Measurements from ENCODE around the gene PBX1.

The PBX1 gene

DNA sequence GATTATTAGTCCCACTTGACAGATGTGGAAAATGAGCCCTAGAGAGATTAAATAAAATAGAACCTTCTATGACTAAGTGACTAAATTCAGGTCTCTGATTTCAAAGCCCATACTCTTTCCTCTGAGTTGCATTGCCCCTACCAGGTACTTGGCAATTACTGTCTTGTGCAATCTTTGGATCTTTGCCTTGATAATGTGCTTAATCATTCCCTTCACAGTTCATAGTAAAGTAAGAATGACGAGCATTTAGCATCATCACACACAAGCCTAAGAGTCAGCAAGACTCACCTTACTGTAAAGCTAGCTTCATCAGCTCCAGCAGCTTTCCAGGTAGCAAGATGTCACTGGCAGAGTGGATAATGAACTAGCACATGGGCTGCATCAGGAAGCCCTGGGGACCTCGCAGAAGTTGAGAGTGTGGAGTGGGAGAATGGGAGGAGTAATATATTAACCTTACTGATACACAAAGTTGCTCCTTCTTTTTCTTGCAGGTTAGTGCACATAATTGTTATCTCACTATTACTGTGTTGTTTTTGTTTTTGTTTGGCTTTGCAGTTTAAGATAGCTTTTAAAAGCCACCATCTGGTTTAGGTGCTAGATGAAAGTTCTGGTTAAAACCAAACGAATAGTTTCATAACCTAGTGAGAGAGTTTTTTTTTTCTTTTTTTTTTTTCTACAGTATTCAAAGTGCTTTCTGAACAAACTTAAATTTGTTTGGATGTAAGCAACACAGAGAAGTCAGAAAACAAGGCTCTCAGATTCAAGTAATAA is 71.8 kb downstream of the PBX1 start:
- Mint-ChIP-seq H3K9me3 (no peaks in the 10 kb centered on the region), H3K4me1 (no peaks in the 10 kb centered on the region), H3K36me3 (ENCODE audit: low read depth) (no peaks in the 10 kb centered on the region), H3K4me3 (no peak overlapping the region), H3K27ac (no peak overlapping the region), H3K27me3 (peaks cover 2% of the 10 kb centered on the region)
- DNase-seq (no peak), ATAC-seq (no peak)

DNA sequence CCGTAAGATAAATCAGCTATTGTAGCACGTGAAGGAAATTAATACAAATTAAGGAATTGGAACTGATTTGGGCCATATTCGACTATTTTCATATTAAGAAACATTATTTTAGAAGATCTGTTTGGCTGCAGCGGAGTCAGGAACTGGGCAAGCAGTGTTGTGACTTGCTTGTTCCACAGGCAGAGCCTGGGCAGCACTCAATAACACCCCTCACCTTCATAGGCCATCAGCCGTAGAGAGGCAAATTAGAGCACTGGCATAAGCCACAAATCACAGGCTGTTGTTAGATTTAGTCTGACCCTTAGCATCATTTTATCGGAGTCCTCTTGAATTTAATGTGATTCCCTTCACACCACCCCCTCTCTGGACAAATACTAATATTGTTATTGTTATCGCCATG is 72.8 kb downstream of the PBX1 start:
- Mint-ChIP-seq H3K27me3 (peaks cover 2% of the 10 kb centered on the region), H3K4me3 (no peak overlapping the region), H3K9me3 (no peaks in the 10 kb centered on the region), H3K27ac (no peak overlapping the region), H3K36me3 (ENCODE audit: low read depth) (no peaks in the 10 kb centered on the region), H3K4me1 (no peaks in the 10 kb centered on the region)
- ATAC-seq (no peak), DNase-seq (no peak)

DNA sequence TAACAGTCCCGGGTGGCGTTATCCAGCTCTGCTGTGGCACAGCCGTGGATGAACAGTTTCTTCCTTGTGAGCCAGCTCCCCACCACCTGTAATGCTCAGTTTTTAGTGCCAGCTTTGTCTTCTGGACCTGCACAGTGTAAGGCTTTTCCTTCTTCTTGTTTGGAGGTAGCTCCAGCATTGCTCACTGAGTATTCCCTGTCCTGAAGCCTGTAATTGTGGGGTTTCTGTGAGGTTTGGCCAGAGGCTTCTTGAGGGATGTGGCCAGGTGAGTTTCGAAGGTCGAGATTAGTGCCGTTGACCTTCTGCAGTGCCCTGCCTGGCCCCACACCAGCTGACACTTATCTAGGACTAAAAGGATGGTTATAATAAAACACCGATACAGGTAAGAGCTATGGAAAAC is 75.0 kb downstream of the PBX1 start:
- Mint-ChIP-seq H3K4me3 (no peak overlapping the region), H3K27me3 (no peaks in the 10 kb centered on the region), H3K9me3 (no peaks in the 10 kb centered on the region), H3K36me3 (ENCODE audit: low read depth) (no peaks in the 10 kb centered on the region), H3K4me1 (no peaks in the 10 kb centered on the region), H3K27ac (no peak overlapping the region)
- DNase-seq (no peak), ATAC-seq (no peak)

DNA sequence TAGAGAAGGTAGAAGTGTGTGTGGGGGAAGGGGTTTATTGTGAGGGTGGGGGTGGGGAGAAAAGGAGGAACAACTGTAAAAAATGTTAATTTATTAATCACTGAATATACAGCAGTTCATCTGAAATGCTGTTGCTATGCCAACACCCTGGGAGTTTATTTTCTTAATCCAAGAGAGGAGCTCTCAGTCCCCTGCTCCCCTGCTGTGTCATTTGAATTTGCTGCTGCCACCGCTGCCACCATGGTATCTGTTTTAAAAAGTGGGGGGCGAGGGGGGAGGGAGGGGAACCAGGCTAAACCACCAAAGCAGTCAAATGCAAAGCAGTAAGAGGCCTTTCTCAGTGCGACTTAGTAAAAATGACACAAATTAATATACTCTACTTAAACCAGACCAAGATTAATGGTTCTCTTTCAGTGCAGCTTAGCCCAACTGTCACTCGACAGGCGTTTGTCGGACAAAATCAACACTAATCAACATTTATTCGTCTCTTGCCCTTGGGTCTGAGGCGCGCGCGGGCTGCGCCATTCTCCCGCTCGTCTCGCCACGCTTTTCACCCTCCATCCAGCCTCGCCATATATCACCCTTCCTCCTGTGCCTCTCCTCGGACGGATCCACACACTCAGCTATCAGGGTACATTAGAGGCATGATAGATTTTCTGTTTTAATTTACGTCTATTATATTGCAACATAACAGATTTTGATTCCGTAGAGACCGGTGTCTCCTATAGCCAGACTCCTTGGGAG is 76.2 kb downstream of the PBX1 start:
- Mint-ChIP-seq H3K27ac (no peak overlapping the region), H3K9me3 (no peaks in the 10 kb centered on the region), H3K27me3 (no peaks in the 10 kb centered on the region), H3K4me1 (no peaks in the 10 kb centered on the region), H3K4me3 (no peak overlapping the region), H3K36me3 (ENCODE audit: low read depth) (no peaks in the 10 kb centered on the region)
- ATAC-seq (no peak), DNase-seq (no peak)

DNA sequence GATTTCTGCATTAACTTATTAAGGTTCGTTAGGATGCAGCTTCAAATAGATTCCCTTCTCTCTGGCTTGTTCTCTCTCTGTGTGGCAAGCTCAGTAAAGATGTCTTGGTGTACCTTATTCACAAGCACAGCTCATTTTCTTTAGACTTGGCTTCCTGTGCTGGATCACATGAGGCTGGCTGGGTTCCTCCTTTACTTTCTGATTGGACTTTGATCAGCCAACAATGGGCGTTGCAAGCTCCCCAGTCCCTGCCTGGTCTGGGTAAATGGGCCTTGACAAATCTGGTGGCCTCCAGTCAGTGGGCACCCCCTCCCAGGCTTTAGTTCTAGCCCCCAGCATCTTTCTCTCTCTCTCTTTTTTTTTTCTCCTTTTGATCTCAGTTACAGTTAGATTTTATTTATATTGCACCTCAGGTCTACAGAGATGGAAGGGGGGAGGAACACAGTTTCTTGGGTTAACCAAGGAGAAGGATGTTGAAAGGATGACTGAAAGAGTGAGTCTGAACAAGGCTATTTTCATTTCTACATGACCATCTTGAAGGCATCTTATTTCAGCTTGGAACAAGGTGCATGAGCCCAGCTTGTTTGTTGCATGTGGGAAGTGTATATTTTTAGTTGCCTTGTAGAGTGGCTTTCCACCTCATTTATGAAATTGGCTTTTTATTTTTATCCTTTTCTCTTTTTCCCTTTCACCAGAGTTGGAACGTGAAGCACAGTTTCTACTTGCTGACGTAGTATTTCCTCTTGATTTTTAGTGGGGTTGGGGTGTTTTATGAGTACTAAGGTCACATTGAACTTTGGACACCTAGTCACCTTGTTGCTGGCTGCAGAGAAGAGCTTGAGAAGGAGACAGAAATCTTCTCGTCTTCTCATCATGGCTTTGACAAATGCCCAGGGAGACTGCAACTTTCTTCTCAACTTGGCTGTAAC is 77.1 kb downstream of the PBX1 start:
- Mint-ChIP-seq H3K27ac (no peak overlapping the region), H3K9me3 (no peaks in the 10 kb centered on the region), H3K4me1 (no peaks in the 10 kb centered on the region), H3K27me3 (no peaks in the 10 kb centered on the region), H3K4me3 (no peak overlapping the region), H3K36me3 (ENCODE audit: low read depth) (no peaks in the 10 kb centered on the region)
- ATAC-seq: no peak
- DNase-seq: no peak

DNA sequence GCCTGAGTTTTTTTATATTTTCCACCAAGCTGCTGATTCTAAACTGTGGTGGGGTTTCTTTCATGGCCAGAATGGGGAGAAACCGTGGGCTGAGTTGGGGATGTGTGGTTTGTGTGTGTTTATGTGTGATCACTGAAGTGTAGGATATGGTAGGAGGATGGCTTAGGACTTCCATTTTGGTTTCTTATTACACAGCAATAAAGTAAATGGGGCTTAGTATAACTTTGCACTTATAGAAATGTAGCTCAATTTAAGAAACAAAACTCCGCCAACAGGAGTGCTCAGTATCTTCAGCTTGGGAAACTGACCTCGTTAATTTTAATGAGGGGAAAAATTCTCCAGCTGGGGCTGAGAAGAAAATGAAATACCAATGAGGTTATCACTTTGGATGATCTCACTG is 77.8 kb downstream of the PBX1 start:
- Mint-ChIP-seq H3K27me3 (no peaks in the 10 kb centered on the region), H3K27ac (no peak overlapping the region), H3K4me3 (no peak overlapping the region), H3K4me1 (no peaks in the 10 kb centered on the region), H3K9me3 (no peaks in the 10 kb centered on the region), H3K36me3 (ENCODE audit: low read depth) (no peaks in the 10 kb centered on the region)
- ATAC-seq: no peak
- DNase-seq: no peak

DNA sequence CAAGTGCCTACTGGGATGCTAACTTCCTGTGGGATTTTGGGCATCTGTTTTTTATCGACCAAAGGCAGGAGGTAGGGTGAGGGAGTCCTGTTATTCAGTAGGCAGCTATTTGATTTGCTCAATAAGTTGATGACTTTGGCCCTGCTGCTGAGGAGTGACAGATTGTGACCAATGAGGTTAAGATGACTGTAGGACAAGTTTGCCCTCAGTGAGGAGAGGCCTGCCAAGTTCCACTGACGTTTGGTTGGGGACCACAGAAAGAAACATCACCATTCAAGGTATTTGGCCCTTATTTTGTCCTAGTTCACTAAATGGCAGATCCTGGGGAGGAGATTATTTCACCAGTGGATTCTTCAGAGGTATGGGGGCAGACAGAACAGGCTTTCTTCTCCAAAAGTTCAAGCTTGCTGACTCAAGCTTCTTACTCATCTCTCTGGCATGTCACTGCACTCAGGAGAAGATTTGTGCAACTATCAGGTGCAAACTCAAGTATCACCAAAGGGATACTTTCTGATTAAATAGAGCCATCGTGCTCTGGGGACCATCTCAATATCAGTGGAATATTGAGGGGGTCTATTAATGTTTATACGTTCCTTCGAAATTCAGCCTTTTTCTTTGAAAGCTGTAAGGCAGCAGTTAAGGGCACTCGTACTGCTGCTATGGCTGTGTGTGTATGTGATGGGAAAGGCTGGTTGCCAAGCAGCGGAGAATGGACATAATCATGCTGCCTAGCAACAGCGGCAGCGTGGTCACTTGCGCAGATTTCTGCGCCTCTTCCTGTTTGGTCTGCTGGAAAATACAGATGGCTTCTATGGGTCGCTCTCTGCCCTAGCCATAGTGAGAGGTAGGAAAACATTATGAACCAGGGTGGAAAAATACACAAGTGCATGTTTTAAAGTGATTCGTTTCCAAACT is 78.7 kb downstream of the PBX1 start:
- H3K9me3 Mint-ChIP-seq: no peaks in the 10 kb centered on the region

DNA sequence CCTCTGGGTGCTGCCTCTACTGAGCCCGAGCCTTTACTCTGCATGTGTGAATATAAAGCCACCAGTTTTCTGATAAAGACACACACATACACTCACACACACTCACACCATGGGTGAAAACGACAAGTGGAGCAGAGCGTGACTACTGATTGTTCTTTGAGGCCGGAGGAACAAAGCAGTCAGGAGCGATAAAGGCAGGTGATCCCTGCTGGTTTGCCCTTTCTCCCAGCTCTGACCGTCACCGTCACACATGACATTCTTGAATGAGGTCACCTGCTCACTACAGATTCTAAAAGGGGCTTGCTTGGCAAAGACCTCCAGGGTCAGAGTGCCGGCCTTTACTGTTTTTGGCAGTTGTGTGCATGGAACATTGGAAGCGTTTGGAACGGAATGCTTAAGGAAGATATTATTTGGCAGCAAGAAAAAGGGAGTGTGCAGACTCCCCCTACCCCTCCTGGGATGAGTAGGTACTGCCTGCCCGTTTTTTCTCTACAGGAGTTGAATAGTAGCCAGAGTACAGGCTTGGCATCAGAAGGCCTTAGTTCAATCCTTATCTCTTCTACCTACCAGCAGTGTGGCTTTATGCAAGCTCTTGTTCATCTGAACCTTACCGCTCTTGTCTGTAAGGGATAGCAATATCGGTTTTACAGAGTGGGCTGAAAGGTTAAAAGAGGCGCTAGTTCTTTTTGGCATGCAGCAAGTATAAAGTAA is 79.7 kb downstream of the PBX1 start:
- no peak for DNase-seq
- no peaks in the 10 kb centered on the region for H3K36me3 Mint-ChIP-seq (ENCODE audit: low read depth)
- H3K4me1 Mint-ChIP-seq: no peaks in the 10 kb centered on the region
- H3K27me3 Mint-ChIP-seq: no peaks in the 10 kb centered on the region
- ATAC-seq: no peak
- no peak overlapping the region for H3K27ac Mint-ChIP-seq
- no peak overlapping the region for H3K4me3 Mint-ChIP-seq
- no peaks in the 10 kb centered on the region for H3K9me3 Mint-ChIP-seq

More for the DNA sequence above, 78.7 kb downstream of the PBX1 start:
- no peaks in the 10 kb centered on the region for H3K36me3 Mint-ChIP-seq (ENCODE audit: low read depth)
- H3K27me3 Mint-ChIP-seq: no peaks in the 10 kb centered on the region
- H3K4me3 Mint-ChIP-seq: no peak overlapping the region
- no peak for ATAC-seq
- no peak overlapping the region for H3K27ac Mint-ChIP-seq
- no peak for DNase-seq
- no peaks in the 10 kb centered on the region for H3K4me1 Mint-ChIP-seq

DNA sequence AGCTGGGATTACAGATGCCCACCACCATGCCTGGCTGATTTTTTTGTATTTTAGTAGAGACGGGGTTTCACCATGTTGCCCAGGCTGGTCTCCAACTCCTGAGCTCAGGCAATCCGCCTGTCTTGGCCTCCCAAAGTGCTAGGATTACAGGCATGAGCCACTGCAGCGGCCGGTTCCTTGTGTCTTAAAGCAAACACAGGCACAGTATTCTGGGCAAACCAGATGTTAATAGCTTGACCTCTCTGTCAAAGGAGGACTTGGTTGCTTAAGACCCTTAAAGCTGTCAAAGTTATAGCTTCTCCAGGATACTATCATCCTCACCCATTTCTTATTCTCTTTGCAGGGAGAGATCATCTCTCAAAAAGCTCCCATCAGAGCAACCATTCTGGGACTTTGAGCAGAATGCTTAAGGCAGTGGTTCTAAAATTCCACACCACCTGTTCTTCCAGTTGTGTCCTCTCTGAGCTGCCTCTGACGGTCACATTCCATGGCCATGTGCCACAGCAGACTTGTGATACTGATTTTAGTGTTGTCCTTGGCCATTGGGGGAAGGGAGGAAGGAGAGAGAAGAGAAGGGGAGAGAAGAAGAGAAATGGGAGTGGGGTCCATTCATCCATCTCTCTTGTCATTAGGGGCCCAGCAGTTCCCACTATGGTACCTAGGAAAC is 81.8 kb downstream of the PBX1 start:
- Mint-ChIP-seq H3K4me1 (no peaks in the 10 kb centered on the region), H3K27me3 (no peaks in the 10 kb centered on the region), H3K9me3 (no peaks in the 10 kb centered on the region), H3K36me3 (ENCODE audit: low read depth) (no peaks in the 10 kb centered on the region), H3K27ac (no peak overlapping the region), H3K4me3 (no peak overlapping the region)
- ATAC-seq (no peak), DNase-seq (no peak)

DNA sequence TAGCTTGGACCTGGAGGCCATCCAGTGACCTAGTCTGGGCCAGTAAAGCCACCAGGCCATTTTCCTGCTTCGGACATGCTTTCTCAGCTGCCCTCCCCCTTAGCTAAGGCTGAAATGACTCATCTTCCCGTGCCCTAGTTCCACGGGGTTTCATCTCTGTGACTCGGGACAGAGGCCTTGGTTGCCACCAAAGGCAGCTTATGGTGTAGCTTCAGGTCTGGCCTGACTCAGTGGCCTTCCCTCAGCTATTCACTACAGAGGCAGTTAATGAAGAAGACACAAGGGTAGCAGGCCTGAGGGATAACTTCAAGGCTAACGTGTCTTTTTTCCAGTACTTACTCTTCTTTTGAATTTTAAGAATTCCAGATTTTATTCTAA is 82.4 kb downstream of the PBX1 start:
- Mint-ChIP-seq H3K4me3 (no peak overlapping the region), H3K9me3 (no peaks in the 10 kb centered on the region), H3K36me3 (ENCODE audit: low read depth) (no peaks in the 10 kb centered on the region), H3K27me3 (no peaks in the 10 kb centered on the region), H3K4me1 (no peaks in the 10 kb centered on the region), H3K27ac (no peak overlapping the region)
- DNase-seq (no peak), ATAC-seq (no peak)

DNA sequence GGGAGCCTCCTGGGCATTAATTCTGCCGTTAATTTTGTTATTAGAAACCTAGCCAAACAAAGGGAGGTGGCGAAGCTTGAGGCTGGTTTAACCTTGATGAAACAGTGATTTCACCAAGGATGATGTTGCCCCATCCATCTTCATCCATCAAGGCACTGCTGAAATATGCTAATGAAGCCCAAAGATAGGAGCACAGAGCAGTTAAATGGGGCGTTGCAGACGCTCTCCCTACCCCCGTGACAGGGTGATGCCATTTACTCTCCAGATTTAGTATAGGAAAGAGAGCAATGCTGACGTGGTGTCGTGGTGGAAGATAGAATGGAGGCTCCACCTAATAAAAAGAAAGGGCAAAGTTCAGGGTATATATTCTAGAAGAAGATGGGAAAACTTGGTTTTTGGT is 84.0 kb downstream of the PBX1 start:
- ATAC-seq (no peak), DNase-seq (no peak)
- H3K4me1 Mint-ChIP-seq: no peaks in the 10 kb centered on the region
- H3K27me3 Mint-ChIP-seq: no peaks in the 10 kb centered on the region
- no peak overlapping the region for H3K27ac Mint-ChIP-seq
- H3K36me3 Mint-ChIP-seq (ENCODE audit: low read depth): no peaks in the 10 kb centered on the region
- H3K9me3 Mint-ChIP-seq: no peaks in the 10 kb centered on the region
- no peak overlapping the region for H3K4me3 Mint-ChIP-seq

DNA sequence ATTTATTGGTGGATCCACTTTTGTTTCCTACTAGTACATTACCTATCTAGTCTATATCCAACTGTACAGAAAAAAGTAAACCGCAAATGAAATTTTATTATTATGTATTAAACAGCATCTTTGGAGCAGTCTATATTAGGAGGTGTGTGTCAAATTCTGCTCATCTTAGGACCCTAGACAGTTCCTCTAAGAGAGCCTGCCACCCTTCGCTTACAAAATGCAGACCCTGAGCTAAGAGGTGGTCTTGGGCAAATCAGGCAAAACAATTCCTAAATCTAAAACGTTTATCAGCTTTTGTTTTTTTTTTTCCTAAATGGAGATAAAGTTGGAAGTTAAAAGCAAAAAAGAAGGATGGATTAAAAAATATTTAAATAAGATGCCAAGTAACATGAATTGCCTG is 85.3 kb downstream of the PBX1 start:
- ATAC-seq (no peak), DNase-seq (no peak)
- Mint-ChIP-seq H3K9me3 (no peaks in the 10 kb centered on the region), H3K27me3 (no peaks in the 10 kb centered on the region), H3K4me1 (no peaks in the 10 kb centered on the region), H3K4me3 (no peak overlapping the region), H3K36me3 (ENCODE audit: low read depth) (no peaks in the 10 kb centered on the region), H3K27ac (no peak overlapping the region)

Measured in activated naive CD8-positive, alpha-beta T cell treated with anti-CD3 and anti-CD28 coated beads, Interleukin-2, amount 50 U/mL, for 24 hours (primary cell).